CD4-positive, alpha-beta T cell (primary cell): ENCODE measurements around the gene ARFGEF3. TPM values are rescaled to one million over a fixed set of nuclear protein-coding genes. Genes with fewer than 3 reads are reported as not detected.

Experiments
- ATAC-seq: fragments of 200-7000 bp; cut with Tn5 transposase; one replicate; pipeline ENCODE4 v1.10.0; 2022; ENCODE audit warnings: mild to moderate bottlenecking; ENCODE audit not compliant: poor library complexity
- CTCF ChIA-PET: fragments of 350-600 bp; sonication (Branson Sonifier 250); formaldehyde crosslinking; loops from one replicate; lab custom pipeline; 2021; ENCODE audit warnings: antibody characterized with exemption, inconsistent platforms; lab: Charles Lee
- POLR2A ChIA-PET: fragments of 350-600 bp; sonication (Branson Sonifier 250); formaldehyde crosslinking; loops from one replicate; lab custom pipeline; 2021; ENCODE audit warnings: antibody characterized with exemption, inconsistent platforms; lab: Charles Lee
- DNase-seq, 14 experiments: peaks; one replicate each; pipeline ENCODE4 v3.0.0-alpha.2; 2013 to 2020; ENCODE audit warnings: mixed read lengths in 2 of 14
- H3K27ac ChIP-seq, 2 donors: one replicate each; pipeline versions ENCODE4 v1.5.1 to v1.7.0; 2013; ENCODE audit warnings: low read length in 2 of 2, low read depth in 1 of 2, mild to moderate bottlenecking in 1 of 2
- H3K27me3 ChIP-seq, 2 experiments: 1 replicate in 1 of 2; 2 replicates in 1 of 2; pipeline versions ENCODE4 v1.6.1 to v1.7.0; 2013; ENCODE audit warnings: low read length in 2 of 2, control low read depth in 1 of 2, mild to moderate bottlenecking in 1 of 2, moderate library complexity in 1 of 2; ENCODE audit not compliant: insufficient read depth in 2 of 2, control insufficient read depth in 1 of 2
- H3K36me3 ChIP-seq: one replicate; pipeline ENCODE4 v1.6.1; 2013; ENCODE audit warnings: low read length, control low read depth; ENCODE audit not compliant: insufficient read depth
- H3K4me1 ChIP-seq: one replicate; pipeline ENCODE4 v1.6.1; 2013; ENCODE audit warnings: low read length, control low read depth; ENCODE audit not compliant: insufficient read depth
- H3K4me3 ChIP-seq: one replicate; pipeline ENCODE4 v1.5.1; 2013; ENCODE audit warnings: mild to moderate bottlenecking, low read length, moderate library complexity
- H3K9me3 ChIP-seq, 2 experiments: 1 replicate in 1 of 2; 2 replicates in 1 of 2; pipeline versions ENCODE4 v1.6.1 to v1.7.0; 2013; ENCODE audit warnings: low read length in 2 of 2, mild to moderate bottlenecking in 2 of 2, control low read depth in 1 of 2, moderate library complexity in 1 of 2; ENCODE audit not compliant: control insufficient read depth in 1 of 2, insufficient read depth in 1 of 2
- H3K27ac Mint-ChIP-seq: one replicate; pipeline ENCODE4 v1.8.0; 2020; ENCODE audit warnings: mixed read lengths
- H3K27me3 Mint-ChIP-seq: one replicate; pipeline ENCODE4 v1.8.0; 2021; ENCODE audit warnings: mixed read lengths
- H3K36me3 Mint-ChIP-seq: one replicate; pipeline ENCODE4 v1.8.0; 2021; ENCODE audit warnings: low read depth, mixed read lengths
- H3K4me1 Mint-ChIP-seq: one replicate; pipeline ENCODE4 v1.8.0; 2021; ENCODE audit warnings: low read depth, mixed read lengths
- H3K4me3 Mint-ChIP-seq: one replicate; pipeline ENCODE4 v1.8.0; 2020; ENCODE audit warnings: mild to moderate bottlenecking, mixed read lengths
- H3K9me3 Mint-ChIP-seq: one replicate; pipeline ENCODE4 v1.8.0; 2020; ENCODE audit warnings: mixed read lengths
- intact Hi-C, 2 experiments: fragments of 100-400 bp; cut with DNase I in 1 of 2; cut with micrococcal nuclease in 1 of 2; formaldehyde crosslinking; loops; one replicate each; pipeline versions ENCODE4 v1.15.1 to v1.9.0; 2023 to 2025; cut with DNase I, micrococcal nuclease
- total RNA-seq, 174 experiments: library from RNA in 2 of 174; stranded (reverse) in 2 of 174; gene quantifications; one replicate each; pipeline ENCODE4 v1.2.3 and lab custom pipeline; 2021 to 2026
- TF ChIP-seq, protein P1 (sequence below): fragments of 200-600 bp; IDR thresholded peaks from one replicate; pipeline ENCODE4 v1.8.0; 2022; ENCODE audit warnings: antibody characterized with exemption, mild to moderate bottlenecking

ARFGEF3 gene
- total RNA-seq, 2 experiments from 2014 or later = not detected

DNA sequence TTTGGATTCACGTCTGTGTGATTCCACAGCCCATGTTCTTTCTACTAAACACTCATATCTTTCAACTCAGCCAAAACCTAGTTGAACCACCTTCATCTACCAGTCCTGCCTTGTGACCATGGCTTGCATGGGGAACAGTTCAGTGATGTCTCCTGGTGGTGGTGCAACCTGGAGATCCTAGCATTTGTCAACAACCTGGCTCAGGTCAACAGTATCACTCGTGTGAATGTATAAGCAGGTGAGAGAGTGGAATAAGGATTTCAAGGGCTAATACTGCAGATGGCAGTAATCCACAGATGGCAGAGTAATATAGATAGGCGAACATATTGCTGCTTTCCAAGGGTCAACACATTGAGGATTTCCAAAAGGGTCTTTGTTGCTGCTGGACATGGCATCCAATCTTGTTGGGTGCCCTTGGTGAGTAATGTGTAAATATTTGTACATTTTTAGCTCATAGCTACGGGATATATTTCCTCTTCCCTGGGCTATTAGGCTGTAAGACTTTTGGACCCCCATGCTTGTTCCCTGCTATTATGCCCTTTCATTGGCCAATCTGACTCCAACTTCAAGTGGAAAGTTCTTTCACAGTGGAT, 43.1 kb downstream of the ARFGEF3 start:
- Mint-ChIP-seq H3K4me1 (no peaks in the 10 kb centered on the region), H3K36me3 (no peaks in the 10 kb centered on the region), H3K9me3 (no peaks in the 10 kb centered on the region), H3K4me3 (no peak overlapping the region), H3K27ac (no peak overlapping the region), H3K27me3 (peaks cover 43% of the 10 kb centered on the region)
- Histone ChIP-seq H3K27ac (no peak overlapping the region), H3K27me3 (peaks cover 2 to 7% of the 10 kb centered on the region in 2 experiments), H3K4me3 (no peak overlapping the region), H3K9me3 (no peaks in the 10 kb centered on the region), H3K4me1 (no peaks in the 10 kb centered on the region), H3K36me3 (no peaks in the 10 kb centered on the region)
- DNase-seq (no peak), ATAC-seq (no peak)
- CTCF ChIA-PET = no interaction called here
- TF ChIP-seq, protein P1, sequence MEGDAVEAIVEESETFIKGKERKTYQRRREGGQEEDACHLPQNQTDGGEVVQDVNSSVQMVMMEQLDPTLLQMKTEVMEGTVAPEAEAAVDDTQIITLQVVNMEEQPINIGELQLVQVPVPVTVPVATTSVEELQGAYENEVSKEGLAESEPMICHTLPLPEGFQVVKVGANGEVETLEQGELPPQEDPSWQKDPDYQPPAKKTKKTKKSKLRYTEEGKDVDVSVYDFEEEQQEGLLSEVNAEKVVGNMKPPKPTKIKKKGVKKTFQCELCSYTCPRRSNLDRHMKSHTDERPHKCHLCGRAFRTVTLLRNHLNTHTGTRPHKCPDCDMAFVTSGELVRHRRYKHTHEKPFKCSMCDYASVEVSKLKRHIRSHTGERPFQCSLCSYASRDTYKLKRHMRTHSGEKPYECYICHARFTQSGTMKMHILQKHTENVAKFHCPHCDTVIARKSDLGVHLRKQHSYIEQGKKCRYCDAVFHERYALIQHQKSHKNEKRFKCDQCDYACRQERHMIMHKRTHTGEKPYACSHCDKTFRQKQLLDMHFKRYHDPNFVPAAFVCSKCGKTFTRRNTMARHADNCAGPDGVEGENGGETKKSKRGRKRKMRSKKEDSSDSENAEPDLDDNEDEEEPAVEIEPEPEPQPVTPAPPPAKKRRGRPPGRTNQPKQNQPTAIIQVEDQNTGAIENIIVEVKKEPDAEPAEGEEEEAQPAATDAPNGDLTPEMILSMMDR = no peak
- POLR2A ChIA-PET = no interaction called here
- intact Hi-C loops = no loop called here

DNA sequence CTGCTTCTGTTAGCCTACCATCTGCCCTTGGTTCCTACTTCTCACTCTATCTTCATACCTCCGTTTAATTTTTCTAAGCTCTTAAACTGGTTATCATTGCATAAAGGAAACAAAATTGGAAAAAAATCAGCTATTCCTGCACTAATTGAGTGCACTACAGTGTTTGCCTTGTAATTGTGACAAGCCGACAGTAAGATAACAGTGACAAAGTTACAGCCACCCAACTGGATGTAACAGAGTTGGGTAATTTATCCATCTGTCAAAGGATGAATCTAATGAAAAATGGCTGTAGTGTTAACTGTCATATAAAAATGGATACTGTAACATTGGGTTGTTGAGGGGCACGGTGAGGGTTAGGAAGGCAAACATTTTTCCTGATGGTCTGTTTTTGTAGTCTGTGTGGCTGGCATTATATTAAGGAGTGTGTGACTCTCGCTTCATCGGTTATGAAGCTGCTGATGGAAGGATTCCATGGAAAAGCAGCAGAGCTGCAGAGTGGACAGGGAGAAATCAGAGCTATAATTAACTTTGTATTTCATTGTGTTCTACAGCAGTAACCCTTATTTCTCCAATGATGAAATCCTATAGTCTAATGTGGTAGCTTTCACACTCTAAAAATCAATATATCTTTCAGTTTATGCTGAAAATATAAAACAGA, 43.8 kb downstream of the ARFGEF3 start:
- no peaks in the 10 kb centered on the region for H3K4me1 ChIP-seq
- CTCF ChIA-PET = no interaction called here
- no peak for DNase-seq
- no peaks in the 10 kb centered on the region for H3K36me3 ChIP-seq
- ATAC-seq = no peak
- peaks cover 2 to 9% of the 10 kb centered on the region in 2 experiments for H3K27me3 ChIP-seq
- intact Hi-C loops = no loop called here
- H3K27ac ChIP-seq = no peak overlapping the region
- peaks cover 39% of the 10 kb centered on the region for H3K27me3 Mint-ChIP-seq
- POLR2A ChIA-PET = no interaction called here
- no peaks in the 10 kb centered on the region for H3K4me1 Mint-ChIP-seq
- no peaks in the 10 kb centered on the region for H3K36me3 Mint-ChIP-seq
- H3K9me3 Mint-ChIP-seq = no peaks in the 10 kb centered on the region
- no peak overlapping the region for H3K4me3 Mint-ChIP-seq
- TF ChIP-seq, protein P1 = no peak
- no peak overlapping the region for H3K27ac Mint-ChIP-seq
- no peak overlapping the region for H3K4me3 ChIP-seq
- H3K9me3 ChIP-seq = no peaks in the 10 kb centered on the region

DNA sequence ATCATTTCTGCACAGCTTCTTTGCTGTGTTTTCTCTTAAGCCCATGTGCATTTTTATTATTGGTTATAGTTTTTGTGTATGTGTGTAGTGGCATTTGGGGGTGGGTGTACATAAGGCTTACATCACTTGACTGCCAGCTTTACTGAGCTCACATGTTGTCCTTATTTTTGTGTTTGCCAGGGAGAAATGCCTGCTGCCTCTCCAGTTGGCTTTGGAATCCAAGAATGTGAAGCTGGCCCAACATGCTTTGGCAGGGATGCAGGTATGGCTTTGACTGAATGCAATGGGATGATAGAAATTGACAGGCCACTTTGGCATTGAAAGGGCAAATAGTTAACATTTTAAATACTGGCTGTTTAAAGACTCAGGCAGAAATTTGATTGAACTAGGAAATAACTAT, 45.1 kb downstream of the ARFGEF3 start:
- H3K27me3 Mint-ChIP-seq = peaks cover 34% of the 10 kb centered on the region
- ATAC-seq (no peak), DNase-seq (no peak)
- H3K9me3 Mint-ChIP-seq = no peaks in the 10 kb centered on the region
- ChIA-PET CTCF (no interaction called here), POLR2A (no interaction called here)
- Histone ChIP-seq H3K27ac (no peak overlapping the region), H3K4me3 (no peak overlapping the region), H3K4me1 (no peaks in the 10 kb centered on the region), H3K36me3 (no peaks in the 10 kb centered on the region), H3K27me3 (peaks cover 2 to 12% of the 10 kb centered on the region in 2 experiments), H3K9me3 (no peaks in the 10 kb centered on the region)
- no peak overlapping the region for H3K27ac Mint-ChIP-seq
- H3K4me1 Mint-ChIP-seq = no peaks in the 10 kb centered on the region
- H3K36me3 Mint-ChIP-seq = no peaks in the 10 kb centered on the region
- TF ChIP-seq, protein P1 = no peak
- H3K4me3 Mint-ChIP-seq = no peak overlapping the region
- intact Hi-C loops = no loop called here
